Measurements from ENCODE around the gene TRIM47.

DNA sequence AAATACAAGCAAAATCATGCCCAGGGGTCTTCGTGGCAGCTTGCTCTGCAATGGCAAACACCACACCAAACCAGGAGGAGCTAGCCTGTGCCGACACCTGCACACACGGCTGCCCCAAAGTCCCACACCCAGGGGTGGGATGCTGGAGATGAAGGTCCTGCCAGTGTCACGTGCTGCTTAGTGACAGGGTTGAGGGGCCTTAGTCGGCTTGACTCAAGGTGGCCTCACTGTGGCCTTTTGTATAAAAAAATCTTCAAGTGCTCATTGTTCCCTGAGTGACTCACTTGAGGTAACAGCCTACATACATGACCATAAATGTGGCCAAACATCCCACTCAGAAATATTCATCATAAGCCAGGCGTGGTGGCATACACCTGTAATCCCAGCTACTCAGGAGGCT lies 11.1 kb upstream of the TRIM47 start:
- TF ChIP-seq CTCF (conservative IDR thresholded peaks at IDR 0.05; ENCODE audit: low read depth, low read length), result no peak
- no peak for TF ChIP-seq EZH2 (IDR thresholded peaks at IDR 0.05; ENCODE audit: borderline replicate concordance, low read depth, low read length, poor library complexity, severe bottlenecking)

Measured in A673 (cell line).